Measurements from ENCODE around the gene KPNB1. TPM values are rescaled to one million over a fixed set of nuclear protein-coding genes. Genes with fewer than 3 reads are reported as not detected.

Gene KPNB1
- total RNA-seq, 2 experiments from 2014 or later, result 589 to 605 TPM

GRCh38 chr17:47628014-47628566, 21.6 kb upstream of the KPNB1 start:
- no peak overlapping the region for H3K4me3 Mint-ChIP-seq
- intact Hi-C loops (cut with micrococcal nuclease), result no loop called here

GRCh38 chr17:47629826-47630225, 19.9 kb upstream of the KPNB1 start:
- H3K36me3 Mint-ChIP-seq (ENCODE audit: low read depth), result peaks cover 3% of the 10 kb centered on the region
- H3K4me3 Mint-ChIP-seq, result no peak overlapping the region
- H3K4me1 Mint-ChIP-seq (ENCODE audit: low read depth), result no peaks in the 10 kb centered on the region
- no peaks in the 10 kb centered on the region for H3K9me3 Mint-ChIP-seq
- intact Hi-C loops (cut with micrococcal nuclease), result no loop called here
- ChIA-PET POLR2A (interaction anchor here (1.0 kb wide), 1 partner anchor 15 kb away, joined by 4 read pairs; no protein-coding TSS in a partner anchor), CTCF (interaction anchor here (1.2 to 5.5 kb wide), 3 partner anchors 11 to 14 kb away, joined by 6 to 26 read pairs (median 8); no protein-coding TSS in a partner anchor)
- no peak overlapping the region for H3K27ac Mint-ChIP-seq
- ATAC-seq, result no peak
- no peak for TF ChIP-seq CTCF (IDR thresholded peaks at IDR 0.05)
- H3K27me3 Mint-ChIP-seq, result no peaks in the 10 kb centered on the region
- no peak for DNase-seq

More at GRCh38 chr17:47628014-47628566, 21.6 kb upstream of the KPNB1 start:
- Mint-ChIP-seq H3K27me3 (no peaks in the 10 kb centered on the region), H3K9me3 (no peaks in the 10 kb centered on the region), H3K4me1 (ENCODE audit: low read depth) (no peaks in the 10 kb centered on the region), H3K36me3 (ENCODE audit: low read depth) (peaks cover 6% of the 10 kb centered on the region), H3K27ac (no peak overlapping the region)
- ATAC-seq (no peak), DNase-seq (no peak)
- no peak for TF ChIP-seq CTCF (IDR thresholded peaks at IDR 0.05)
- CTCF ChIA-PET, result interaction anchor here (1.7 kb wide), 1 partner anchor 12 kb away, joined by 6 read pairs; no protein-coding TSS in a partner anchor
- POLR2A ChIA-PET, result no interaction called here

GRCh38 chr17:47630614-47631013, 19.1 kb upstream of the KPNB1 start:
- H3K4me3 Mint-ChIP-seq, result no peak overlapping the region
- CTCF ChIA-PET, result interaction anchor here (1.2 to 5.5 kb wide), 2 partner anchors 12 to 15 kb away, joined by 8 to 26 read pairs; no protein-coding TSS in a partner anchor
- no peaks in the 10 kb centered on the region for H3K9me3 Mint-ChIP-seq
- H3K27ac Mint-ChIP-seq, result no peak overlapping the region
- no peaks in the 10 kb centered on the region for H3K27me3 Mint-ChIP-seq
- TF ChIP-seq CTCF (IDR thresholded peaks at IDR 0.05), result no peak
- H3K36me3 Mint-ChIP-seq (ENCODE audit: low read depth), result no peaks in the 10 kb centered on the region
- H3K4me1 Mint-ChIP-seq (ENCODE audit: low read depth), result no peaks in the 10 kb centered on the region
- POLR2A ChIA-PET, result interaction anchor here (1.0 kb wide), 1 partner anchor 14 kb away, joined by 4 read pairs; no protein-coding TSS in a partner anchor
- intact Hi-C loops (cut with micrococcal nuclease), result no loop called here
- ATAC-seq (no peak), DNase-seq (no peak)

- no peak for DNase-seq
- no peaks in the 10 kb centered on the region for H3K27me3 Mint-ChIP-seq
- intact Hi-C loops (cut with micrococcal nuclease), result no loop called here
- no peaks in the 10 kb centered on the region for H3K36me3 Mint-ChIP-seq (ENCODE audit: low read depth)
- peaks cover 7% of the 10 kb centered on the region for H3K4me1 Mint-ChIP-seq (ENCODE audit: low read depth)
- TF ChIP-seq CTCF (IDR thresholded peaks at IDR 0.05), result no peak
- no peaks in the 10 kb centered on the region for H3K9me3 Mint-ChIP-seq
- no peak overlapping the region for H3K27ac Mint-ChIP-seq
- H3K4me3 Mint-ChIP-seq, result no peak overlapping the region
- CTCF ChIA-PET, result interaction anchor here (5.5 kb wide), 1 partner anchor 18 kb away, joined by 26 read pairs; no protein-coding TSS in a partner anchor
- ATAC-seq, result no peak
- POLR2A ChIA-PET, result interaction anchor here (1.3 kb wide), 1 partner anchor 11 kb away, joined by 3 read pairs; no protein-coding TSS in a partner anchor
Observed at GRCh38 chr17:47632991-47633390, 16.7 kb upstream of the KPNB1 start.

GRCh38 chr17:47633996-47634395, 15.7 kb upstream of the KPNB1 start:
- no peaks in the 10 kb centered on the region for H3K9me3 Mint-ChIP-seq
- POLR2A ChIA-PET, result interaction anchor here (0.7 to 1.3 kb wide), 2 partner anchors 9 to 10 kb away, joined by 3 read pairs; no protein-coding TSS in a partner anchor
- no peak for TF ChIP-seq CTCF (IDR thresholded peaks at IDR 0.05)
- no peaks in the 10 kb centered on the region for H3K36me3 Mint-ChIP-seq (ENCODE audit: low read depth)
- no peaks in the 10 kb centered on the region for H3K27me3 Mint-ChIP-seq
- CTCF ChIA-PET, result interaction anchor here (5.5 kb wide), 1 partner anchor 19 kb away, joined by 26 read pairs; no protein-coding TSS in a partner anchor
- H3K4me3 Mint-ChIP-seq, result no peak overlapping the region
- ATAC-seq (no peak), DNase-seq (no peak)
- H3K4me1 Mint-ChIP-seq (ENCODE audit: low read depth), result peaks cover 7% of the 10 kb centered on the region
- no peak overlapping the region for H3K27ac Mint-ChIP-seq
- intact Hi-C loops (cut with micrococcal nuclease), result no loop called here
